C4-2B (cell line): ENCODE measurements around the gene PARP3.
"Not testable (repeated sequence)": the region's sequence is repeated elsewhere in the genome, so short reads cannot be mapped to it uniquely, and the experiment has no call there.

Source experiments
- H3K27ac ChIP-seq: fragments of 450-650 bp; 2 replicates; pipeline ENCODE4 v1.5.1; 2017
- ZFX ChIP-seq: fragments of 450-650 bp; IDR thresholded peaks from 2 replicates; pipeline ENCODE4 v1.6.1; 2017
- TF ChIP-seq, protein P1 (sequence below): fragments of 450-650 bp; conservative IDR thresholded peaks from 2 replicates; pipeline ENCODE4 v1.5.1; 2017; ENCODE audit warnings: mild to moderate bottlenecking

The PARP3 gene

GRCh38 chr3:51908026-51908425, 34.1 kb upstream of the PARP3 start:
- TF ChIP-seq ZFX, result no peak
- TF ChIP-seq, protein P1, sequence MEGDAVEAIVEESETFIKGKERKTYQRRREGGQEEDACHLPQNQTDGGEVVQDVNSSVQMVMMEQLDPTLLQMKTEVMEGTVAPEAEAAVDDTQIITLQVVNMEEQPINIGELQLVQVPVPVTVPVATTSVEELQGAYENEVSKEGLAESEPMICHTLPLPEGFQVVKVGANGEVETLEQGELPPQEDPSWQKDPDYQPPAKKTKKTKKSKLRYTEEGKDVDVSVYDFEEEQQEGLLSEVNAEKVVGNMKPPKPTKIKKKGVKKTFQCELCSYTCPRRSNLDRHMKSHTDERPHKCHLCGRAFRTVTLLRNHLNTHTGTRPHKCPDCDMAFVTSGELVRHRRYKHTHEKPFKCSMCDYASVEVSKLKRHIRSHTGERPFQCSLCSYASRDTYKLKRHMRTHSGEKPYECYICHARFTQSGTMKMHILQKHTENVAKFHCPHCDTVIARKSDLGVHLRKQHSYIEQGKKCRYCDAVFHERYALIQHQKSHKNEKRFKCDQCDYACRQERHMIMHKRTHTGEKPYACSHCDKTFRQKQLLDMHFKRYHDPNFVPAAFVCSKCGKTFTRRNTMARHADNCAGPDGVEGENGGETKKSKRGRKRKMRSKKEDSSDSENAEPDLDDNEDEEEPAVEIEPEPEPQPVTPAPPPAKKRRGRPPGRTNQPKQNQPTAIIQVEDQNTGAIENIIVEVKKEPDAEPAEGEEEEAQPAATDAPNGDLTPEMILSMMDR, result no peak

GRCh38 chr3:51916418-51916817, 25.7 kb upstream of the PARP3 start:
- no peak for TF ChIP-seq ZFX
- TF ChIP-seq, protein P1, result no peak
- H3K27ac ChIP-seq, result no peak overlapping the region

More at GRCh38 chr3:51908026-51908425, 34.1 kb upstream of the PARP3 start:
- H3K27ac ChIP-seq, result no peak overlapping the region

GRCh38 chr3:51921081-51921578, 21.0 kb upstream of the PARP3 start:
- H3K27ac ChIP-seq, result no peak overlapping the region
- TF ChIP-seq ZFX, result no peak
- TF ChIP-seq, protein P1, result no peak

DNA sequence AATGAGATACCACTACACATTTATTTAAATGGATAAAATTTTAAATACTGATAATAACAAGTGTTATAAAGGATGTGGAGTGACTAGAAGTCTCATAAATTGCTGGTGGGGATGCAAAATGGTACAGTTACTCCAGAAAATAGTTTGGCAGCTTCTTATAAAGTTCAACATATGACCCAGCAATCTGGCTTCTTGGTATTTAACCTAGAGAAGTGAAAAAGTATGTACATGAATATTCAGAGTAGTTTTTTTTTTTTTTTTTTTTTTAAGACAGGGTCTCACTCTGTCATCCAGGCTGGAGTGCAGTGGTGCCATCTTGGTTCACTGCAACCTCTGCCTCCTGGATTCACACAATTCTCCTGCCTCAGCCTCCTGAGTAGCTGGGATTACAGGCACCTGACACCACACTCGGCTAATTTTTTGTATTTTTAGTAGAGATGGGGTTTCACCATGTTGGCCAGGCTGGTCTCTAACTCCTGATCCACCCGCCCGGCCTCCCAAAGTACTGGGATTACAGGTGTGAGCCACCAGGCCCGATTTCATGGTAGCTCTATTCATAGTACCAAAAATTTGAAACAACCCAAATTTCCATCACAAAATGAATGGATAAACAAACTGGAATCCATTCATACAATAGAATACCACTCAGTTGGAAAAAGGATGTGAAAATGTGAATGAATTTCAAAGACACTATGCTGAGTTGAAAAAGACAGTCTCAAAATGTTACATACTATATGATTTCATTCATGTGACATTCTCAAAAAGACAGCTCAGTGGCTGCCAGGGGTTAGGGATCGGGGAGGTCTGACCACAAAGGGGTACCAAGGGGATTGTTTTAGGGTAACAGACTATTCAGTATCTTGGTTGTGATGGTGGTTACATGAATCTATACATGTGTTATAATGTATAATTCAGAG, 14.8 kb upstream of the PARP3 start:
- no peak for TF ChIP-seq ZFX
- TF ChIP-seq, protein P1, result no peak
- H3K27ac ChIP-seq, result no peak overlapping the region

GRCh38 chr3:51928438-51928837, 13.7 kb upstream of the PARP3 start:
- no peak for TF ChIP-seq ZFX
- TF ChIP-seq, protein P1, result no peak
- H3K27ac ChIP-seq, result no peak overlapping the region

- H3K27ac ChIP-seq, result not testable (repeated sequence)
These were observed 13.2 kb upstream of the PARP3 start for GRCh38 chr3:51928981-51929380.

DNA sequence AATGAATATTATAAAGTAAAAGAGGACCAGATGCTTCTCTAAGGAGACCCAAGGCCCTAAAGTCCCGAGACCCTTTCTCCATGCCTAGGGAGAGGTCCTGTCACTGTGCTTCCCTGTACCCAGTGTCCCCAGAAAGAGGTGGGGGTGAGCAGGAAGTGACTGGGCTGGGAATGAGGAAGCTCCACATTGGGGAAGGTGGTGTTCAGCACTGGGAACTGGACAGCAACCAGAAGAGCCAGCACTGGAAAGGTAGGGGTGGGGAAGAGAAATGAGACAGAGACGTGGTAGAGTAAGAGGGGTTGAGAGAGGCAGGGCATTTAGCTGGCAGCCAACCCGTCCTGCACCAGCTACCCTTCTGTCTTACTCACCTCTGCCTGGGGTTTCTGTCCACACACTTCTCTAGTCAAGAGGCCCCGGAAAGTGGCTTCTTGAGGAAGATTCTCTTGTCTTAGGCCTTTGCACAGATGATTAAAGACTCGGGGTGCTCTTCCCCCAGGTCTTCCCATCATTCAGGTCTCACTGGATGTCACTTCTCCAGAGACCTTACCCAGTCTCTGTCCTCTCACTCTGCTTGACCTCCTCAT, 12.7 kb upstream of the PARP3 start:
- H3K27ac ChIP-seq, result no peak overlapping the region
- no peak for TF ChIP-seq ZFX
- TF ChIP-seq, protein P1, result no peak
